Ishikawa (cell line): ENCODE measurements around the gene EVPL.

Experiments
- CEBPB ChIP-seq: IDR thresholded peaks from 2 replicates; pipeline ENCODE4 v1.6.1; 2012
- CREB1 ChIP-seq: IDR thresholded peaks from 2 replicates; pipeline ENCODE4 v1.6.1; 2012; ENCODE audit warnings: low read depth
- EGR1 ChIP-seq: IDR thresholded peaks from 2 replicates; pipeline ENCODE4 v1.6.1; 2012
- EP300 ChIP-seq: IDR thresholded peaks from 2 replicates; pipeline ENCODE4 v1.6.1; 2012; ENCODE audit warnings: borderline replicate concordance
- FOXM1 ChIP-seq: IDR thresholded peaks from 2 replicates; pipeline ENCODE4 v1.6.1; 2012; ENCODE audit warnings: low read depth, borderline replicate concordance
- NFIC ChIP-seq: IDR thresholded peaks from 2 replicates; pipeline ENCODE4 v1.6.1; 2012
- RAD21 ChIP-seq: IDR thresholded peaks from 2 replicates; pipeline ENCODE4 v1.6.1; 2012; ENCODE audit warnings: low read depth
- REST ChIP-seq: IDR thresholded peaks from 2 replicates; pipeline ENCODE4 v1.6.1; 2012; ENCODE audit warnings: low read depth, mild to moderate bottlenecking
- TAF1 ChIP-seq: IDR thresholded peaks from 2 replicates; pipeline ENCODE4 v1.6.1; 2012; ENCODE audit warnings: low read depth, mild to moderate bottlenecking
- TCF12 ChIP-seq: IDR thresholded peaks from 2 replicates; pipeline ENCODE4 v1.6.1; 2012; ENCODE audit warnings: low read depth
- TEAD4 ChIP-seq: IDR thresholded peaks from 2 replicates; pipeline ENCODE4 v1.6.1; 2012
- YY1 ChIP-seq: IDR thresholded peaks from 2 replicates; pipeline ENCODE4 v1.6.1; 2012; ENCODE audit warnings: low read depth
- ZBTB7A ChIP-seq: IDR thresholded peaks from 2 replicates; pipeline ENCODE4 v1.6.1; 2012; ENCODE audit warnings: low read depth
- TF ChIP-seq, protein P1 (sequence below): IDR thresholded peaks from 2 replicates; pipeline ENCODE4 v1.6.1; 2012
- TF ChIP-seq, protein P2 (sequence below): IDR thresholded peaks from 2 replicates; pipeline ENCODE4 v1.6.1; 2012

EVPL gene

DNA sequence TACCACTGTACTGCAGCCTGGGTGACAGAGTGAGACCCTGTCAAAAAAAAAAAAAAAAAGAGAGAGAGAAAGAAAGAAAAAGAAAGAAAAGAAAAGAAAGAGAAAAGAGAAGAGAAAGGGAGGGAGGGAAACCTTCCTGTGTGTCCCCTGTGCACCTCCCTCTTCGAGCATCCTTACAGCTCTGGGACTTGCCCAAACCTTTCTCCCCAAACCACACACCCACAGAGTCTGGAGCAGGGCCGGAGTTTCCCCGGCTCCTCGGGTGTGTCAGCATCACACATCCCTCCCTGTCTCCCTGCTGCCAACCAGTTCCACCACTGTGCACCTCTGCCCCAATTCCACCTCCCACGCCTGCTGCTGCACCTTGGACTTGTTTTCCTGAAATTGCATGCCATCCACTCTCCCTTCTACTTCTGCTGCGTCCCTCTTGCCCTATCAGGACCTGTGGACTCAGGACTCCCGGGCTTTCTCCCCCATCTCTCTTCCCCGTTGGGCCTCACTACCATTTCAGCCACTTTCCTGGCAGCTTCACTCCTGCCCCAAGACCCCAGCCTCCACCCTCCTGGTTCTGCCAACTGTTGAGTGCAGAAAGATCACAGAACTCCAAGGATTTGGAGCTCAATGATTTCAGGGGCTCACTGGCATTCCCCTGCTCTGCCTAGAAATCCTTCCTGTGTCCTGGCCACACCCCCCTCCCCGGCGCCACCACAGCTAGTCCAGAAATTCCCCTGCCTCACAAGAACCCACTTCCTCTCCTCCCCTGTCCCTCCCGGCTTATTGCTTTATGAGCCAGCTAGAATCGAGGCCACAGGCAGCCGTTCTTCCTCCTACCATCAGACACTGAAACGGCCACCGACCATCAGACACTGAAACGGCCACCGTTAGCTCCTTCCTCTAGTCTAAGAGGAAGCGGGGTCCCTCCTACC is 30.2 kb downstream of the EVPL start:
- TF ChIP-seq, protein P1, sequence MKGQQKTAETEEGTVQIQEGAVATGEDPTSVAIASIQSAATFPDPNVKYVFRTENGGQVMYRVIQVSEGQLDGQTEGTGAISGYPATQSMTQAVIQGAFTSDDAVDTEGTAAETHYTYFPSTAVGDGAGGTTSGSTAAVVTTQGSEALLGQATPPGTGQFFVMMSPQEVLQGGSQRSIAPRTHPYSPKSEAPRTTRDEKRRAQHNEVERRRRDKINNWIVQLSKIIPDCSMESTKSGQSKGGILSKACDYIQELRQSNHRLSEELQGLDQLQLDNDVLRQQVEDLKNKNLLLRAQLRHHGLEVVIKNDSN: no peak

DNA sequence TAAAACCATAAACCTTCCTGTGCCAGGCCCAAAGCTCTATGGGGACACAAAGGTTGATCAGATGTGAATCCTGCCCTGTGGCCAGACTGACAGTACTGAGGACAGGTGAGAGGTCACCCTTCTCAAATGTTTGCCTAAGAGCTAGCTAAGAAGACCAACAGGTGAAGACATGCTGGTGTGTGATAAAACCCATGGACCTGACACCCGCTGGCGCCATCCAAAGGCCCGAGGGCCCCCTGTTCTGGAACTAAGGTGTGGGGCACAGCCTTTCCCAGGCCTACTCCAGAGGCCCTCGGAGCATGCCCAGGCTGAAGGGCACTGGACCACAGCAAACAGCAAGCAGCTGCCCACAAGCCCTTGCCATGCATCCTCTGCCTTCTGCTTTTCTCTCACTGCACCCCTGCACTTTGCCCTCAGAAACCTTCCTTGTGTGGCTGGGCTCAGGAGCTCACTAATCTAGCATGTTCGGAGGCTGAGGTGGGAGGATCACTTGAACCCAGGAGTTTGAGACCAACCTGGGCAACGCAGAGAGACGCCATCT is 31.7 kb downstream of the EVPL start:
- TF ChIP-seq TEAD4: no peak
- TF ChIP-seq, protein P1: no peak

GRCh38 chr17:75994802-75995370 is 32.2 kb downstream of the EVPL start:
- TF ChIP-seq EGR1: no peak

- no peak for TF ChIP-seq CEBPB
- TF ChIP-seq ZBTB7A: no peak
- no peak for TF ChIP-seq CREB1
- no peak for TF ChIP-seq FOXM1
- no peak for TF ChIP-seq EGR1
- no peak for TF ChIP-seq TCF12
- TF ChIP-seq, protein P2, sequence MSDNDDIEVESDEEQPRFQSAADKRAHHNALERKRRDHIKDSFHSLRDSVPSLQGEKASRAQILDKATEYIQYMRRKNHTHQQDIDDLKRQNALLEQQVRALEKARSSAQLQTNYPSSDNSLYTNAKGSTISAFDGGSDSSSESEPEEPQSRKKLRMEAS: no peak
- TF ChIP-seq TAF1: no peak
Measured at GRCh38 chr17:75991396-75991795, 35.7 kb downstream of the EVPL start.

- TF ChIP-seq EP300: no peak
Measured at GRCh38 chr17:75987041-75987440, 40.1 kb downstream of the EVPL start.

GRCh38 chr17:75985986-75986385 is 41.1 kb downstream of the EVPL start:
- TF ChIP-seq TAF1 (no peak), ZBTB7A (no peak), RAD21 (no peak), TEAD4 (no peak), REST (no peak), CREB1 (no peak), YY1 (no peak), EGR1 (no peak)
- TF ChIP-seq, protein P2: no peak

GRCh38 chr17:75983501-75984181 is 43.5 kb downstream of the EVPL start:
- TF ChIP-seq YY1 (no peak), CEBPB (no peak), TAF1 (no peak), FOXM1 (no peak), EGR1 (no peak), RAD21 (no peak), NFIC (no peak), ZBTB7A (0 out of 2 replicates have a peak, but pooled peaks have one; percentile 63), REST (no peak)
- TF ChIP-seq, protein P1: 0 out of 2 replicates have a peak, but pooled peaks have one; percentile 41
- TF ChIP-seq, protein P2: peak; percentile 55; the same call in 1 of the 2 replicates
